K562 (cell line): ENCODE data around the gene FBXO17. TPM values are rescaled to one million over a fixed set of nuclear protein-coding genes. Genes with fewer than 3 reads are reported as not detected.

ENCODE experiments used
- ATF4 ChIP-seq: fragments of 450-650 bp; formaldehyde crosslinking; IDR thresholded peaks from 2 replicates; pipeline ENCODE4 v1.4.0; 2022; ENCODE audit warnings: mild to moderate bottlenecking, moderate library complexity
- SFPQ ChIP-seq: fragments of 200-400 bp; formaldehyde crosslinking; IDR thresholded peaks from 2 replicates; pipeline ENCODE4 v1.6.1; 2017; ENCODE audit warnings: mild to moderate bottlenecking, low read depth, low read length, moderate library complexity
- ZBTB40 ChIP-seq, 2 experiments: fragments of 450-650 bp in 1 of 2; sonication (generic) in 1 of 2; formaldehyde crosslinking in 1 of 2; IDR thresholded peaks; 2 replicates each; pipeline versions ENCODE4 v1.7.1 to v1.9.0; 2016 to 2022; ENCODE audit warnings: inconsistent platforms in 1 of 2, mild to moderate bottlenecking in 1 of 2, missing genetic modification reagents in 1 of 2
- polyA plus RNA-seq, 8 experiments: library from polyadenylated mRNA; depleted of rRNA in 4 of 8; stranded (reverse) in 5 of 8; unstranded in 3 of 8; fragments of >200 nt; fragmentation: Nextera tagmentation in 2 of 8; fragmentation: Illumina TruSeq in 1 of 8; extraction: Ambion mirVana in 2 of 8; extraction: Trizol in 1 of 8; gene quantifications; 2 replicates each; pipeline versions ENCODE4 v1.2.1 to v1.2.3, GENCODE V29; 2011 to 2014; ENCODE audit warnings: inconsistent platforms in 1 of 8, missing spikeins in 1 of 8
- total RNA-seq, 7 experiments: library from RNA; depleted of rRNA in 6 of 7; stranded (reverse); fragments of >200 nt in 6 of 7; fragmentation: Illumina TruSeq in 2 of 7; extraction: Trizol in 2 of 7; gene quantifications; 2 replicates each; pipeline versions ENCODE4 v1.2.1 to v1.2.3, GENCODE V29; 2011 to 2021; ENCODE audit warnings: low replicate concordance in 1 of 7

Gene FBXO17
- total and polyA plus RNA-seq, 9 of the 15 experiments (the other 6 are each of a cell fraction or from before 2014, with no cell fraction given) = 4.1 to 27.1 (median 19.0) TPM

- no peak for TF ChIP-seq SFPQ
- TF ChIP-seq ATF4 = no peak
- TF ChIP-seq ZBTB40 (IDR thresholded peaks at IDR 0.05) = no peak
- TF ChIP-seq ZBTB40 (CRISPR knock-in tag; IDR thresholded peaks at IDR 0.05) = no peak
Observed at GRCh38 chr19:38904581-38905539, 70.7 kb downstream of the FBXO17 start (continued).
